PC-9 (cell line): ENCODE data around the gene FAM169A. TPM values are rescaled to one million over a fixed set of nuclear protein-coding genes. Genes with fewer than 3 reads are reported as not detected.
"Not testable (repeated sequence)": the region's sequence is repeated elsewhere in the genome, so short reads cannot be mapped to it uniquely, and the experiment has no call there.

Experiments
- BruUV-seq: library from RNA; stranded (reverse); fragments of 400-500 nt; replicated peaks from 2 replicates; lab custom pipeline; 2021; lab: Mats Ljungman, UMichigan
- CTCF ChIA-PET: fragments of 300-600 bp; sonication (Branson Sonifier 250); formaldehyde crosslinking; loops from one replicate; lab custom pipeline; 2022; ENCODE audit warnings: antibody characterized with exemption; lab: Charles Lee
- POLR2A ChIA-PET: fragments of 300-600 bp; sonication (Branson Sonifier 250); formaldehyde crosslinking; loops from one replicate; lab custom pipeline; 2022; ENCODE audit warnings: antibody characterized with exemption; ENCODE audit not compliant: unreplicated experiment; lab: Charles Lee
- DNase-seq, 2 experiments: peaks; one replicate each; pipeline versions ENCODE4 v3.0.0 to v3.0.0-alpha.2; 2015 to 2022; ENCODE audit warnings: mixed read lengths in 1 of 2
- H2AFZ ChIP-seq: fragments of 200-600 bp; sonication (generic); 2 replicates; pipeline ENCODE4 v1.8.1; 2017; ENCODE audit warnings: antibody characterized with exemption
- H3F3A ChIP-seq: fragments of 200-600 bp; sonication (generic); 2 replicates; pipeline ENCODE4 v1.8.1; 2017; ENCODE audit warnings: antibody characterized with exemption, mild to moderate bottlenecking, low read depth; ENCODE audit not compliant: insufficient read depth
- H3K27ac ChIP-seq: fragments of 200-600 bp; sonication (generic); 2 replicates; pipeline ENCODE4 v1.6.1; 2016; ENCODE audit warnings: mixed run types
- H3K27me3 ChIP-seq: fragments of 200-600 bp; sonication (generic); 2 replicates; pipeline ENCODE4 v1.6.1; 2016; ENCODE audit warnings: low read depth, mixed run types; ENCODE audit not compliant: insufficient read depth
- H3K36me3 ChIP-seq: fragments of 200-600 bp; sonication (generic); 2 replicates; pipeline ENCODE4 v1.6.1; 2016; ENCODE audit warnings: low read depth, mixed run types
- H3K4me1 ChIP-seq: fragments of 200-600 bp; sonication (generic); replicated peaks from 2 replicates; pipeline ENCODE4 v1.6.1; 2016; ENCODE audit warnings: mixed run types; ENCODE audit not compliant: insufficient read depth
- H3K4me2 ChIP-seq: fragments of 200-600 bp; sonication (generic); 2 replicates; pipeline ENCODE4 v1.6.1; 2017; ENCODE audit warnings: mixed run types
- H3K4me3 ChIP-seq: fragments of 200-600 bp; sonication (generic); 2 replicates; pipeline ENCODE4 v1.6.1; 2016; ENCODE audit warnings: mixed run types
- H3K79me2 ChIP-seq: fragments of 200-600 bp; sonication (generic); 2 replicates; pipeline ENCODE4 v1.6.1; 2017; ENCODE audit warnings: low read depth, mixed run types
- H3K9me2 ChIP-seq: fragments of 200-600 bp; sonication (generic); 2 replicates; pipeline ENCODE4 v1.8.1; 2017; ENCODE audit warnings: mild to moderate bottlenecking; ENCODE audit not compliant: insufficient read depth
- H3K9me3 ChIP-seq: fragments of 200-600 bp; sonication (generic); 2 replicates; pipeline ENCODE4 v1.8.1; 2016; ENCODE audit warnings: low read depth; ENCODE audit not compliant: insufficient read depth
- H4K20me1 ChIP-seq: fragments of 200-600 bp; sonication (generic); 2 replicates; pipeline ENCODE4 v1.8.1; 2017; ENCODE audit not compliant: insufficient read depth
- EZH2 ChIP-seq: fragments of 200-600 bp; sonication (generic); IDR thresholded peaks from 2 replicates; pipeline ENCODE4 v1.8.0; 2017; ENCODE audit warnings: antibody characterized with exemption, low read depth
- intact Hi-C: fragments of 100-400 bp; cut with micrococcal nuclease; formaldehyde crosslinking; loops from one replicate; pipeline ENCODE4 v1.10.0; 2022; ENCODE audit not compliant: unreplicated experiment
- total RNA-seq: library from RNA; stranded (reverse); gene quantifications from 2 replicates; pipeline ENCODE4 v1.2.3, GENCODE V29; 2021
- TF ChIP-seq, protein P1 (sequence below): fragments of 200-600 bp; sonication (generic); conservative IDR thresholded peaks from 2 replicates; pipeline ENCODE4 v1.6.1; 2017; ENCODE audit warnings: mixed run types, antibody characterized with exemption, mild to moderate bottlenecking, moderate library complexity

The FAM169A gene
- total RNA-seq, 1 experiment from 2014 or later: 2.1 TPM

- no peak overlapping the region for H3K4me3 ChIP-seq
- no peaks in the 10 kb centered on the region for H3K9me3 ChIP-seq
- no peaks in the 10 kb centered on the region for H3K79me2 ChIP-seq
- no peak overlapping the region for H2AFZ ChIP-seq
- BruUV-seq: no TSS peak
- H3F3A ChIP-seq: peaks cover 3% of the 10 kb centered on the region; the same call in 1 of the 2 replicates
- ChIA-PET POLR2A (no interaction called here), CTCF (no interaction called here)
- no peak overlapping the region for H3K4me2 ChIP-seq
- no peaks in the 10 kb centered on the region for H3K4me1 ChIP-seq
- H3K9me2 ChIP-seq: no peaks in the 10 kb centered on the region
- no peak for DNase-seq
- TF ChIP-seq, protein P1, sequence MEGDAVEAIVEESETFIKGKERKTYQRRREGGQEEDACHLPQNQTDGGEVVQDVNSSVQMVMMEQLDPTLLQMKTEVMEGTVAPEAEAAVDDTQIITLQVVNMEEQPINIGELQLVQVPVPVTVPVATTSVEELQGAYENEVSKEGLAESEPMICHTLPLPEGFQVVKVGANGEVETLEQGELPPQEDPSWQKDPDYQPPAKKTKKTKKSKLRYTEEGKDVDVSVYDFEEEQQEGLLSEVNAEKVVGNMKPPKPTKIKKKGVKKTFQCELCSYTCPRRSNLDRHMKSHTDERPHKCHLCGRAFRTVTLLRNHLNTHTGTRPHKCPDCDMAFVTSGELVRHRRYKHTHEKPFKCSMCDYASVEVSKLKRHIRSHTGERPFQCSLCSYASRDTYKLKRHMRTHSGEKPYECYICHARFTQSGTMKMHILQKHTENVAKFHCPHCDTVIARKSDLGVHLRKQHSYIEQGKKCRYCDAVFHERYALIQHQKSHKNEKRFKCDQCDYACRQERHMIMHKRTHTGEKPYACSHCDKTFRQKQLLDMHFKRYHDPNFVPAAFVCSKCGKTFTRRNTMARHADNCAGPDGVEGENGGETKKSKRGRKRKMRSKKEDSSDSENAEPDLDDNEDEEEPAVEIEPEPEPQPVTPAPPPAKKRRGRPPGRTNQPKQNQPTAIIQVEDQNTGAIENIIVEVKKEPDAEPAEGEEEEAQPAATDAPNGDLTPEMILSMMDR: no peak
- no peak for TF ChIP-seq EZH2
- H4K20me1 ChIP-seq: no peaks in the 10 kb centered on the region
- no peaks in the 10 kb centered on the region for H3K36me3 ChIP-seq
- H3K27ac ChIP-seq: no peak overlapping the region
- intact Hi-C loops: no loop called here
- H3K27me3 ChIP-seq: no peaks in the 10 kb centered on the region
These were observed 21.9 kb upstream of the FAM169A start for GRCh38 chr5:74888117-74888516.

- H3K4me3 ChIP-seq: no peak overlapping the region
- ChIA-PET CTCF (no interaction called here), POLR2A (no interaction called here)
- no peaks in the 10 kb centered on the region for H3K27me3 ChIP-seq
- intact Hi-C loops: no loop called here
- H3F3A ChIP-seq: peaks cover 3% of the 10 kb centered on the region; the same call in 1 of the 2 replicates
- H3K36me3 ChIP-seq: no peaks in the 10 kb centered on the region
- H2AFZ ChIP-seq: no peak overlapping the region
- no peak overlapping the region for H3K27ac ChIP-seq
- no peaks in the 10 kb centered on the region for H4K20me1 ChIP-seq
- H3K4me2 ChIP-seq: no peak overlapping the region
- no peaks in the 10 kb centered on the region for H3K4me1 ChIP-seq
- peak in 1 of 2 experiments; percentile 59 for DNase-seq
- H3K9me2 ChIP-seq: no peaks in the 10 kb centered on the region
- TF ChIP-seq, protein P1: no peak
- no peak for TF ChIP-seq EZH2
- no TSS peak for BruUV-seq
- H3K79me2 ChIP-seq: no peaks in the 10 kb centered on the region
- no peaks in the 10 kb centered on the region for H3K9me3 ChIP-seq
These were observed 19.0 kb upstream of the FAM169A start for GRCh38 chr5:74885170-74885569.

GRCh38 chr5:74882379-74883134, 16.4 kb upstream of the FAM169A start:
- H4K20me1 ChIP-seq, POLR2A ChIA-PET, H2AFZ ChIP-seq, H3K4me3 ChIP-seq, DNase-seq, H3K4me1 ChIP-seq, H3K9me3 ChIP-seq, H3K36me3 ChIP-seq, H3K27ac ChIP-seq, intact Hi-C loops, H3K4me2 ChIP-seq, H3F3A ChIP-seq, H3K27me3 ChIP-seq, BruUV-seq, H3K79me2 ChIP-seq, CTCF ChIA-PET, H3K9me2 ChIP-seq: not testable (repeated sequence)
